ENCODE results near the gene NEMP1. TPM values are rescaled to one million over a fixed set of nuclear protein-coding genes. Genes with fewer than 3 reads are reported as not detected.
A peak's percentile ranks its signal among the peaks of the same experiment; 100 is the strongest.

The NEMP1 gene
- total and polyA plus RNA-seq, 10 of the 15 experiments (the other 5 are each of a cell fraction or from before 2014, with no cell fraction given): 4.0 to 45.9 (median 19.8) TPM

DNA sequence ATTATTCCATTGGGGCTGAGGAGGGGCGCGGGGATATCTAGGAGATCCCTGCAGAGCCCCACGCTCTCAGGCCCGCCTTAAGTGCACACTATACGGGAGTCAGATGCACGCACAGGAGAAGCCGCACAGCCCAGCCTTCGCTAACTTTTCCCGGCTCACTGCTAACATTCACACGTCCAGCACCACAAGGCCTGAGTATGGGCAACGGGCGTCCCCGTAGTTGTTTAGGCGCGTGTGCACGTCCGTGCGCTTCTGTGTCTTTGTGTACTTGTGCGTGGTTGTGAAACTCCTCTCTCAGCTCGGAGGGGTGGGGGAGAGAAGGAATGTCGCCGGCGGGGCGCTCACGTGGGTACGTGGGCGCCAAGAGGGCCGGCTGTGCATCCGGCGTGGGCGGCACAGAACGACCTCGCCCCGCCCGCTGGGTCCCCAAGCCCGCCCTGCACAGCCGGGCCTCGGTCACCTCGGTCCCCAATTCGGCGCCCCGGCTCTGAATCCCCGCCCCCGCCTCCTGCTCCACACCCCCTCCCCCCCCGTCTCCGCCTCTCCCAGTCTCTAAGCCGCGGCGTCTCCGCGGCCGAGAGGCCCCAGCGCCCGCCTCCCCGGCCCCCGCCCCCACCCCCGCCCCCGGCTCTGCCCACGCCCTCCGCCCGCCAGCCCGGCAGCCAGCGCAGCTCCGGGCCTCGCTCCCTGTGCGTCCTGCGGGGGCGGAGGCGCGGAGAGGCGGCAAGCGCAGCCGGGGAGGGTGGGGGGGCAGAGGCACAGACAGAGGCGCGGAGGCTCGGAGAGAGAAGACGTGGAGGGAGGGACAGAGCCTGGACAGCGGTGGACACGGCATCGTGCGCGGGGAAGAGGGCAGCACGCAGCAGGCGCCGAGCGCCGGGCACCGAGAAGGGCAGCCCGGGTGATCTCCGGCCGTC, 10.0 kb upstream of the NEMP1 start, which contains the start of gene NAB2:
Gene NAB2 (plus strand): TSS at position 761 of the 917 bp plus-strand sequence. CDS start 158 bp downstream, outside the sequence.
- BruUV-seq (replicated peaks): no TSS peak
- peak; percentile 87 for FAIRE-seq
- TF ChIP-seq, protein P1, sequence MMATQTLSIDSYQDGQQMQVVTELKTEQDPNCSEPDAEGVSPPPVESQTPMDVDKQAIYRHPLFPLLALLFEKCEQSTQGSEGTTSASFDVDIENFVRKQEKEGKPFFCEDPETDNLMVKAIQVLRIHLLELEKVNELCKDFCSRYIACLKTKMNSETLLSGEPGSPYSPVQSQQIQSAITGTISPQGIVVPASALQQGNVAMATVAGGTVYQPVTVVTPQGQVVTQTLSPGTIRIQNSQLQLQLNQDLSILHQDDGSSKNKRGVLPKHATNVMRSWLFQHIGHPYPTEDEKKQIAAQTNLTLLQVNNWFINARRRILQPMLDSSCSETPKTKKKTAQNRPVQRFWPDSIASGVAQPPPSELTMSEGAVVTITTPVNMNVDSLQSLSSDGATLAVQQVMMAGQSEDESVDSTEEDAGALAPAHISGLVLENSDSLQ (IDR thresholded peaks at IDR 0.05): no peak; the same call in 1 of the 2 replicates
- TF ChIP-seq, protein P2, sequence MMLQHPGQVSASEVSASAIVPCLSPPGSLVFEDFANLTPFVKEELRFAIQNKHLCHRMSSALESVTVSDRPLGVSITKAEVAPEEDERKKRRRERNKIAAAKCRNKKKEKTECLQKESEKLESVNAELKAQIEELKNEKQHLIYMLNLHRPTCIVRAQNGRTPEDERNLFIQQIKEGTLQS (IDR thresholded peaks at IDR 0.05; ENCODE audit: borderline replicate concordance, extremely low read depth, low read depth, low read length): no peak
- TF ChIP-seq, protein P3, sequence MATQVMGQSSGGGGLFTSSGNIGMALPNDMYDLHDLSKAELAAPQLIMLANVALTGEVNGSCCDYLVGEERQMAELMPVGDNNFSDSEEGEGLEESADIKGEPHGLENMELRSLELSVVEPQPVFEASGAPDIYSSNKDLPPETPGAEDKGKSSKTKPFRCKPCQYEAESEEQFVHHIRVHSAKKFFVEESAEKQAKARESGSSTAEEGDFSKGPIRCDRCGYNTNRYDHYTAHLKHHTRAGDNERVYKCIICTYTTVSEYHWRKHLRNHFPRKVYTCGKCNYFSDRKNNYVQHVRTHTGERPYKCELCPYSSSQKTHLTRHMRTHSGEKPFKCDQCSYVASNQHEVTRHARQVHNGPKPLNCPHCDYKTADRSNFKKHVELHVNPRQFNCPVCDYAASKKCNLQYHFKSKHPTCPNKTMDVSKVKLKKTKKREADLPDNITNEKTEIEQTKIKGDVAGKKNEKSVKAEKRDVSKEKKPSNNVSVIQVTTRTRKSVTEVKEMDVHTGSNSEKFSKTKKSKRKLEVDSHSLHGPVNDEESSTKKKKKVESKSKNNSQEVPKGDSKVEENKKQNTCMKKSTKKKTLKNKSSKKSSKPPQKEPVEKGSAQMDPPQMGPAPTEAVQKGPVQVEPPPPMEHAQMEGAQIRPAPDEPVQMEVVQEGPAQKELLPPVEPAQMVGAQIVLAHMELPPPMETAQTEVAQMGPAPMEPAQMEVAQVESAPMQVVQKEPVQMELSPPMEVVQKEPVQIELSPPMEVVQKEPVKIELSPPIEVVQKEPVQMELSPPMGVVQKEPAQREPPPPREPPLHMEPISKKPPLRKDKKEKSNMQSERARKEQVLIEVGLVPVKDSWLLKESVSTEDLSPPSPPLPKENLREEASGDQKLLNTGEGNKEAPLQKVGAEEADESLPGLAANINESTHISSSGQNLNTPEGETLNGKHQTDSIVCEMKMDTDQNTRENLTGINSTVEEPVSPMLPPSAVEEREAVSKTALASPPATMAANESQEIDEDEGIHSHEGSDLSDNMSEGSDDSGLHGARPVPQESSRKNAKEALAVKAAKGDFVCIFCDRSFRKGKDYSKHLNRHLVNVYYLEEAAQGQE (IDR thresholded peaks at IDR 0.05; ENCODE audit: low read depth, low read length): 0 out of 2 replicates have a peak, but pooled peaks have one; percentile 12
- TF ChIP-seq NFIC (IDR thresholded peaks at IDR 0.05; ENCODE audit: low read depth, low read length) (no peak), ZNF274 (IDR thresholded peaks at IDR 0.05; ENCODE audit: insufficient read depth, insufficient read length) (no peak), ATF7 (IDR thresholded peaks at IDR 0.05; ENCODE audit: low read depth) (no peak; the same call in 1 of the 2 replicates)
- TF ChIP-seq, protein P4, sequence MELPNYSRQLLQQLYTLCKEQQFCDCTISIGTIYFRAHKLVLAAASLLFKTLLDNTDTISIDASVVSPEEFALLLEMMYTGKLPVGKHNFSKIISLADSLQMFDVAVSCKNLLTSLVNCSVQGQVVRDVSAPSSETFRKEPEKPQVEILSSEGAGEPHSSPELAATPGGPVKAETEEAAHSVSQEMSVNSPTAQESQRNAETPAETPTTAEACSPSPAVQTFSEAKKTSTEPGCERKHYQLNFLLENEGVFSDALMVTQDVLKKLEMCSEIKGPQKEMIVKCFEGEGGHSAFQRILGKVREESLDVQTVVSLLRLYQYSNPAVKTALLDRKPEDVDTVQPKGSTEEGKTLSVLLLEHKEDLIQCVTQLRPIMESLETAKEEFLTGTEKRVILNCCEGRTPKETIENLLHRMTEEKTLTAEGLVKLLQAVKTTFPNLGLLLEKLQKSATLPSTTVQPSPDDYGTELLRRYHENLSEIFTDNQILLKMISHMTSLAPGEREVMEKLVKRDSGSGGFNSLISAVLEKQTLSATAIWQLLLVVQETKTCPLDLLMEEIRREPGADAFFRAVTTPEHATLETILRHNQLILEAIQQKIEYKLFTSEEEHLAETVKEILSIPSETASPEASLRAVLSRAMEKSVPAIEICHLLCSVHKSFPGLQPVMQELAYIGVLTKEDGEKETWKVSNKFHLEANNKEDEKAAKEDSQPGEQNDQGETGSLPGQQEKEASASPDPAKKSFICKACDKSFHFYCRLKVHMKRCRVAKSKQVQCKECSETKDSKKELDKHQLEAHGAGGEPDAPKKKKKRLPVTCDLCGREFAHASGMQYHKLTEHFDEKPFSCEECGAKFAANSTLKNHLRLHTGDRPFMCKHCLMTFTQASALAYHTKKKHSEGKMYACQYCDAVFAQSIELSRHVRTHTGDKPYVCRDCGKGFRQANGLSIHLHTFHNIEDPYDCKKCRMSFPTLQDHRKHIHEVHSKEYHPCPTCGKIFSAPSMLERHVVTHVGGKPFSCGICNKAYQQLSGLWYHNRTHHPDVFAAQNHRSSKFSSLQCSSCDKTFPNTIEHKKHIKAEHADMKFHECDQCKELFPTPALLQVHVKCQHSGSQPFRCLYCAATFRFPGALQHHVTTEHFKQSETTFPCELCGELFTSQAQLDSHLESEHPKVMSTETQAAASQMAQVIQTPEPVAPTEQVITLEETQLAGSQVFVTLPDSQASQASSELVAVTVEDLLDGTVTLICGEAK (IDR thresholded peaks at IDR 0.05; ENCODE audit: borderline replicate concordance): no peak
- TF ChIP-seq, protein P5, sequence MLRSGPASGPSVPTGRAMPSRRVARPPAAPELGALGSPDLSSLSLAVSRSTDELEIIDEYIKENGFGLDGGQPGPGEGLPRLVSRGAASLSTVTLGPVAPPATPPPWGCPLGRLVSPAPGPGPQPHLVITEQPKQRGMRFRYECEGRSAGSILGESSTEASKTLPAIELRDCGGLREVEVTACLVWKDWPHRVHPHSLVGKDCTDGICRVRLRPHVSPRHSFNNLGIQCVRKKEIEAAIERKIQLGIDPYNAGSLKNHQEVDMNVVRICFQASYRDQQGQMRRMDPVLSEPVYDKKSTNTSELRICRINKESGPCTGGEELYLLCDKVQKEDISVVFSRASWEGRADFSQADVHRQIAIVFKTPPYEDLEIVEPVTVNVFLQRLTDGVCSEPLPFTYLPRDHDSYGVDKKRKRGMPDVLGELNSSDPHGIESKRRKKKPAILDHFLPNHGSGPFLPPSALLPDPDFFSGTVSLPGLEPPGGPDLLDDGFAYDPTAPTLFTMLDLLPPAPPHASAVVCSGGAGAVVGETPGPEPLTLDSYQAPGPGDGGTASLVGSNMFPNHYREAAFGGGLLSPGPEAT (IDR thresholded peaks at IDR 0.05; ENCODE audit: low read depth): peak; percentile 69; the same call in 1 of the 2 replicates

More for the DNA sequence above, 10.0 kb upstream of the NEMP1 start, which contains the start of gene NAB2:
- H3K4me1 ChIP-seq (ENCODE audit: control insufficient read depth, insufficient read depth, low read length): peaks cover 30% of the 10 kb centered on the region
- peak within 1 kb of the TSS; percentile 95 for H3K4me2 ChIP-seq (ENCODE audit: control insufficient read depth, insufficient read depth)
- H3K9me3 ChIP-seq (replicated peaks; ENCODE audit: control insufficient read depth, insufficient read depth, low read length): no peaks in the 10 kb centered on the region
- ChIA-PET CTCF (interaction anchor here (0.6 to 9.0 kb wide), 5 partner anchors 9 to 169 kb away, joined by 3 to 205 read pairs (median 69); partner anchors contain the start of genes NEMP1 and STAT6), RAD21 (ENCODE audit: unreplicated experiment) (interaction anchor here (1.8 to 8.8 kb wide), 4 partner anchors 9 to 23 kb away, joined by 7 to 199 read pairs (median 32); partner anchors contain the start of genes NEMP1 and STAT6), SMC1A (ENCODE audit: uncharacterized antibody, unreplicated experiment) (interaction anchor here (0.9 to 9.2 kb wide), 4 partner anchors 9 to 23 kb away, joined by 3 to 169 read pairs (median 18); partner anchors contain the start of gene STAT6), POLR2A (interaction anchor here (1.0 to 5.1 kb wide), 5 partner anchors 9 to 404 kb away, joined by 3 to 41 read pairs (median 10); partner anchors contain the start of genes NEMP1 and STAT6)
- H3K4me3 ChIP-seq: peak within 1 kb of the TSS; percentile 95
- H3K27me3 ChIP-seq (replicated peaks in 1 of 2; ENCODE audit: control insufficient read depth in 2 of 2, insufficient read depth in 2 of 2, low read length in 1 of 2): no peaks in the 10 kb centered on the region
- in situ Hi-C loops (cut with MboI): loop anchor here (10.0 kb wide), 1 partner anchor 454 kb away; the partner anchor contains the start of gene BAZ2A
- H4K20me1 ChIP-seq (ENCODE audit: control insufficient read depth, insufficient read depth): no peaks in the 10 kb centered on the region
- DNase-seq (ENCODE audit: low read depth, low spot score): peak; percentile 72
- peak within 1 kb of the TSS; percentile 95 for H3K9ac ChIP-seq (ENCODE audit: control insufficient read depth, insufficient read depth, low read length)
- peak within 1 kb of the TSS; percentile 98 for H3K27ac ChIP-seq (ENCODE audit: control insufficient read depth, insufficient read depth)
- ATAC-seq: peak; percentile 69
- H3K79me2 ChIP-seq (ENCODE audit: control insufficient read depth, insufficient read depth, low read length): peaks cover 33% of the 10 kb centered on the region
- peaks cover 2 to 14% of the 10 kb centered on the region in 2 experiments; a peak in 3 of 4 replicates for H3K36me3 ChIP-seq (ENCODE audit: control insufficient read depth in 2 of 2, insufficient read depth in 2 of 2, low read length in 1 of 2)
- WGBS (ENCODE audit: insufficient coverage, insufficient replicate concordance, low lambda C conversion rate, missing lambda C conversion rate): under 1% methylated on average over 50 of the region's 91 CpGs
- peak within 1 kb of the TSS; percentile 61 for H2AFZ ChIP-seq (ENCODE audit: control insufficient read depth, low read depth, low read length)
- intact Hi-C loops (cut with micrococcal nuclease; ENCODE audit: unreplicated experiment): loop anchor here (5.0 kb wide), 2 partner anchors 401 to 451 kb away; partner anchors contain the start of gene PTGES3
